Astrocyte of the spinal cord (primary cell): ENCODE results near the gene SPATA18.
A peak's percentile ranks its signal among the peaks of the same experiment; 100 is the strongest.

Source experiments
- DNase-seq: peaks from one replicate; pipeline ENCODE4 v3.0.0; 2011; ENCODE audit warnings: low read depth, low spot score
- H3K4me3 ChIP-seq: 2 replicates; pipeline ENCODE4 v1.5.1; 2011; ENCODE audit warnings: low read depth, mild to moderate bottlenecking, low read length, moderate library complexity
- CTCF ChIP-seq: IDR thresholded peaks from 2 replicates; pipeline ENCODE4 v1.5.1; 2012; ENCODE audit warnings: low read depth, mild to moderate bottlenecking, low read length, inconsistent platforms
- in situ Hi-C: cut with HindIII; loops from 2 replicates; pipeline ENCODE4 v1.10.0; 2017; ENCODE audit warnings: low sequenced_read_pairs

The SPATA18 gene

GRCh38 chr4:52107336-52107735 is 56.2 kb downstream of the SPATA18 start:
- peak; percentile 26 for DNase-seq
- no peak for TF ChIP-seq CTCF
- no peak overlapping the region for H3K4me3 ChIP-seq
- in situ Hi-C loops, result no loop called here

- H3K4me3 ChIP-seq, result no peak overlapping the region
- no peak for DNase-seq
- in situ Hi-C loops, result no loop called here
- TF ChIP-seq CTCF, result peak; percentile 2
Measured at GRCh38 chr4:52107745-52108144, 56.6 kb downstream of the SPATA18 start.

GRCh38 chr4:52110171-52110570 is 59.1 kb downstream of the SPATA18 start:
- in situ Hi-C loops, result no loop called here
- no peak overlapping the region for H3K4me3 ChIP-seq
- DNase-seq, result no peak
- no peak for TF ChIP-seq CTCF

GRCh38 chr4:52111995-52112394 is 60.9 kb downstream of the SPATA18 start:
- no peak for TF ChIP-seq CTCF
- no peak overlapping the region for H3K4me3 ChIP-seq
- DNase-seq, result no peak
- in situ Hi-C loops, result no loop called here

- TF ChIP-seq CTCF, result no peak
- in situ Hi-C loops, result no loop called here
- no peak overlapping the region for H3K4me3 ChIP-seq
- no peak for DNase-seq
Measured at GRCh38 chr4:52112411-52112810, 61.3 kb downstream of the SPATA18 start.

GRCh38 chr4:52116641-52117040 is 65.5 kb downstream of the SPATA18 start:
- no peak for TF ChIP-seq CTCF
- in situ Hi-C loops, result no loop called here
- no peak for DNase-seq
- H3K4me3 ChIP-seq, result no peak overlapping the region

GRCh38 chr4:52126226-52126625 is 75.1 kb downstream of the SPATA18 start:
- in situ Hi-C loops, result no loop called here
- no peak for TF ChIP-seq CTCF
- H3K4me3 ChIP-seq, result no peak overlapping the region
- no peak for DNase-seq
